ENCODE results near the gene MINDY2.
"Not testable (repeated sequence)": the region's sequence is repeated elsewhere in the genome, so short reads cannot be mapped to it uniquely, and the experiment has no call there.

Gene MINDY2

DNA sequence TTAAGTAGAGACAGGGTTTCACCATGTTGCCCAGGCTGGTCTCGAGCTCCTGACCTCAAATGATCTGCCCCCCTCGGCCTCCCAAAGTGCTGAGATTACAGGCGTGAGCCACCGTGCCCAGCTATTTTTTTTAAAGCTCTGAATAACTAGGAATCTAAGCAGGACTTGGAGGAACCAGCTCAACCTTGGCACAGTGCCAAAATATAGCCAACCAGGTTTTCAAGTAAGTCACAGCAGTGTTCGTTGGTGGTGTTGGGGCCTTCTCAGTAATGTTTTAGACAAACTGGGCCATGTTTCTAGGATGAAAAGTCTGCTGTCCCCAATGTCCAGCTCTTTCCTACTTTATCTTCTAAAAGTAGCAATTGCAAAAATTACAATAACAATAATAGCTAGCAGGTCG, 15.1 kb upstream of the MINDY2 start:
- peak; percentile 33 for DNase-seq

DNA sequence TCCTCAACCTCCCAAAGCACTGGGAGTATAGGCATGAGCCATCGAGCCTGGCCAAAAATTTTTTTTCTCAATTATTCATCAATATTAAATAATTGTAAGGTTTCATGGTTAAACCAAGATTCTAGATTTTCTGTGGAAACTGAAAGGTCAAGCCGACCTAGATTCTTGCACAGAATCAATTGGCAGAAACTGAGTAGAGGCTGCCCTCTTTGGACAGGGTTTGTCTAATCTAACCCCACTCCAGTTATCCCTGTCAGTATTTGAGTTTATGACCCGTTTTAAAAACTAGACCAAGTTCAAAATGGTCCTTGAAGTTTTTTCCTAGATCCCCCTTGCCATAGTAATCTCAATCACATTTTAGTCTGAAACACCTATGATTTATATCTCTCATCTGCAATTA, 13.0 kb upstream of the MINDY2 start:
- no peak for DNase-seq

DNA sequence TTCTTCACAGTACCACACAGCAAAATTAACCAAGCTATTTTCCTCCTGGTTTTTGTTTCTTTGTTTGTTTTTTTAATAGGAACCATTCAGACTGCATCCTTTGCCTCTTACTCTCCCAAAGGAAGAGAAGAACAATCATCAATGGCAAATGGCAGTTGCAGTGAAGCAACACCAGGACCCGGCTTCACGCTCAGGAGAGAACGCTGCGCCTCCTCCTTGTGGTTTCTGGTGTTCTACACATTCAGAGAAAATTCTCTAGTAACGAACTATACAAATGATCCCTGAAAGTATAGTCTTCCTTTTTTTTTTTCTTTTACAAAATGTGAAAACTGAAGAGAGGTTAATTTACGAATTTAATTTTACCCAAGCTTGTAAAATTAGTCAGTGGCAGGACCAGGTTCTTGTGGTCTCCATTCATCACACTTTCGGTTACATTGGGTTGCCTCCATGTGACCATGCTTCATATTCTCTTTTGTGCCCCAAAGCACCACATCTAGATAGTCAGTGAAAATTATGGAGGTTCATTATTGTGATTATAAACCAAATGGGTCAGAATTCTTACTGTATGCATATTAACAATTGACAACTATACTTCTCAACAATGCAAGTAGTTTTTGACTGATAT, 10.6 kb upstream of the MINDY2 start:
- DNase-seq, result no peak

GRCh38 chr15:58761010-58761388, 10.1 kb upstream of the MINDY2 start:
- no peak for DNase-seq

DNA sequence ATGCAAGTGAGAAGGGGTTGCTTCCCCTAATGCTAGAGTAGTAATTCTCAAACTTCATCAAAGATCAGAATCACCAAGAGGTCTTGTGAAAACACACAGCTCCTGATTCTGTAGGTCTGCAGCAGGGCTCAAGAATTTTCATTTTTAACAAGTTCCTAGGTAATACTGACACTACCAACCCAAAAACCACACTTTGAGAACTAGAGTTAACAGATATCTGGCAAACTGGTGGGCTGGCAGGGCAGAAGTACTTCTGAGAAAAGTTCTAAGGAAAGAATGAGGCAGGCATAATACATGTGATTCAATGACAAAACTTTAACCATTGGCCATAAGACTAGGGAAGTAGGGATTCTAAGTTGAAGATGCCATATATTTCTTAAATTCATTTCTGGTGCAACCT, 8.8 kb upstream of the MINDY2 start:
- no peak for DNase-seq

DNA sequence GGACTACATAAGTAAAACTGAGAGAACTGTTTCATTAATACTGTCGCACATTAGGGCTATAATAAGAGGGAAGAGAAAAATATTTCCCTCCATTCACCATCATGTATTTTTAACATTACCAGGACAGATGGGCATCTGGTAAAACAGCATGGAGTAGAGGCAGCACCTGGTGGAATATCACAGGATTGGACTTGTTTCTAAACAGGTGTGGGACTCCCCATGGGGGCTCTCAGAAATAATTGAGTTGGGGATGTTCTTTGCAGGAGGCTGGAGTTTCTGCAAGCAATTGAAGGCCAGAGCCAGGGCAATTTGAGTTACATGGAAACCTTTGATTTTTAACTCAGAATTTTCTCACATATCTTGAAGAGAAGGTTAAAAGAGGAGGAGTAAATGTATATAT, 8.4 kb upstream of the MINDY2 start:
- DNase-seq, result peak; percentile 95

DNA sequence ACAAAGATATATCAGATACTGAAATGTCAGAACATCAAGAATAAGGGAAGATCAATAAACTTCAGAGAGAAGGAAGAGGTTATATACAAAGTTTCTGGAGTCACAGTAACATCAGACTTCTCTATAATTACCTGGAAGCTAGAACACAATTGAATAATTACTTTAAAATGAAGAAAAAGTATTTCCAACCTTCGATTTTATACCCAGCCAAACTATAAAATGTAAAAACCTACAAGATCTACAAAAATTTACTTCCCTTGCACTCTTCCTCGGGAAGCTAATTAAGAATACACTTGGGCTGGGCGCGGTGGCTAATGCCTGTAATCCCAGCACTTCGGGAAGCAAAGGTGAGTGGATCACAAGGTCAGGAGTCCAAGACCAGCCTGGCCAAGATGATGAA, 6.6 kb upstream of the MINDY2 start:
- DNase-seq, result no peak

DNA sequence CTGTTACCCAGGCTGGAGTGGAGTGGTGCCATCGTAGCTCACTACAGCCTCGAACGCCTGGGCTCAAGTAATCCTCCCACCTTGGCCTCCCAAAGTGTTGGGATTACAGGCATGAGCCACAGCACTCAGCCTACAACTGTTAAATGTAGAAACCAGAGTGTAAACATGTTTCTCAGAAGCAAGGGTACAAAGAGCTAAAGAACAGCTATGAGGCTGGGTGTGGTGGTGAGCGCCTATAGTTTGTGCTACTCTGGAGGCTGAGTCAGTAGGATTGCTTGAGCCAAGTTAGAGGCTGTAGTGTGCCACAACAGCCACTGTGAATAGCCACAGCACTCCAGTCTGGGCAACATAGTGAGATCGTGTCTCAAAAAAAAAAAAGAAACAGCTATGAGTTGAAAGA, 4.8 kb upstream of the MINDY2 start:
- no peak for DNase-seq

DNA sequence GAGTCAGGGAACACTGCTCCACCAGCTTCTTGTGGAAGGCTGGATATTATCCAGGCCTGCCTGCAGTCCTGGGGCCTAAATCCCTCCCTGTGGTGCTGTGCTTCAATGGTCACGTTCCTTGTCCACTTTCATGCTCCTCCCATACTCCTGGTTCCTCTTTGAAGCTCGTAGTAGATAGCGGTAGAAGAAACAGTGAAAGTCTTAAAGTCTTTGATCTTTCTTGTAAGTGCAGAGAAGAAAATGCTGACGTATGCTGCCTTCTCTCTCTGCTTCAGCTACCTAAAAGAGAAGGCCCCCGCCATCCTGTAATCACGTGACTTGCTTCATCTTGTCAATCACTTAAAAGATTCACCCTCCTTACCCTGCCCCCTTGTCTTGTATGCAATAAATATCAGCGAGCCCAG, 2.5 kb upstream of the MINDY2 start:
- DNase-seq, result not testable (repeated sequence)

- DNase-seq, result no peak
Observed at GRCh38 chr15:58770519-58770856, 614 bp upstream of the MINDY2 start.

DNA sequence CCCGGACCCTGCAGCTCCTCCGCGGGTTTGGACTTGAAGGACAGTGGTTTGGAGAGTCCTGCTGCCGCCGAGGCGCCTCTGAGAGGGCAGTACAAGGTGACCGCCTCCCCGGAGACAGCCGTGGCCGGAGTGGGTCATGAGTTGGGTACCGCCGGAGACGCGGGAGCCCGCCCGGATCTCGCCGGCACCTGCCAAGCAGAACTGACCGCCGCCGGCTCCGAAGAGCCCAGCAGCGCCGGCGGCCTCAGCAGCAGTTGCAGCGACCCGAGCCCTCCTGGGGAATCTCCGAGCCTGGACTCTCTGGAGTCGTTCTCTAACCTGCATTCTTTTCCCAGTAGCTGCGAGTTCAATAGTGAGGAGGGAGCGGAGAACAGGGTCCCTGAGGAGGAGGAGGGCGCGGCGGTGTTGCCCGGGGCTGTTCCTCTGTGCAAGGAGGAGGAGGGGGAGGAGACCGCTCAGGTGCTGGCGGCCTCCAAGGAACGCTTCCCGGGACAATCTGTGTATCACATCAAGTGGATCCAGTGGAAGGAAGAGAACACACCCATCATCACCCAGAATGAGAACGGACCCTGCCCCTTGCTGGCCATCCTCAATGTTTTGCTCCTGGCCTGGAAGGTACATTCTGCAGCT, 634 bp downstream of the MINDY2 start:
- DNase-seq, result peak; percentile 59

GRCh38 chr15:58773024-58773423, 1.9 kb downstream of the MINDY2 start:
- no peak for DNase-seq

DNA sequence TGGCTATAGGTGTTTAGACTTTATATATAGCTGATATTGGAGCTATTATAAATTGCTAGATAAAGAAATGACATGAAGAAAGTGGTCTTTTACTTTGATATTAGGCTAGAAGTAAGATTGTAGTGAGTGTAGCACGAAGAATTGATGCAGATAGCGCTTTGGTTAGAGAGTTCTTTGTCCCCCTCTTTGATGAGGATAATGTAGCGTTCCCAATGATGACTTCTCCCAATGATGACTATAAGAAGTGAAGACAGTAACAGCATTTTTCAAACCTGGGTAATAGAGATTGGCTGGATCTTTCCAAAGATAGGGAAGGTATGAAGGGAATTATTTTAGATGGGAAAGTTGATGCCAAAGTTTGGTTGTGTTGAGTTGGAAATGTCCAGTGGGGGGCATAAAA, 4.3 kb downstream of the MINDY2 start:
- no peak for DNase-seq

DNA sequence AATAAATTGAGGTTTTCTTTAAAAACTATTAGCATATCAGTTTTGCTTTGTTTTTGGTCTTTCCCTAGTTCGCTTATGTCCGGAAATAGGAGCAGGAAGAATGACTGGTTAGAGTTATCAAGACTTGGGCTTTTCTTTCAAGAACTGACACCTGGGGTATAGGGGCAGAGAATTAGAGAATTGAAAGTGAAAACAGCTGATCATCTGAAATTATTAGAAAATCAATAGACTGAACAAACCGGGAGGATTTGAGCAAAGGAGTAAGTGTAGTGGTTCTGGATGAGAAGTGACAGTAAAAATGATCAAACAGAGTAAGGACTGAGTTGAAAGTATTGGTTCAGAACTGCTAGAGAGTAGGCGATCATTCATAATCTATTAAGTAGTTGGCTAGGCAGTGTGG, 6.0 kb downstream of the MINDY2 start:
- no peak for DNase-seq

GRCh38 chr15:58779554-58779953, 8.5 kb downstream of the MINDY2 start:
- DNase-seq, result no peak

DNA sequence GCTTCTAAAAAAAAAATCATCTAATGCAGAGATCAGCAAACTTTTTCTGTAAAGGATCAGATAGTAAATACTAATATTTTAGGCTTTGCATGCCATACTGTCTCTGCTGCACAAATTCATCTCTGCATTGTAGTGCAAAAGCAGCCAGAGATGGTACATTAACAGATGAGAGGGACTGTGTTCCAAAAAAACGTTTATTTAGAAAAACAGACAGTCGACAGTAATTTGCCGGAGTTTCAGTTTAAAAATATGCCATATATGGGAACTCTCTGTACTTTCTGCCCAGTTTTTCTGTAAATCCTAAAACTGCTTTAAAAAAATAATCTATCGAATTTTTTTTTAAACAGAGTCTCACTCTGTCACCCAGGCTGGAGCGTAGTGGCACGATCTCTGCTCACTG, 14.3 kb downstream of the MINDY2 start:
- DNase-seq, result no peak

DNA sequence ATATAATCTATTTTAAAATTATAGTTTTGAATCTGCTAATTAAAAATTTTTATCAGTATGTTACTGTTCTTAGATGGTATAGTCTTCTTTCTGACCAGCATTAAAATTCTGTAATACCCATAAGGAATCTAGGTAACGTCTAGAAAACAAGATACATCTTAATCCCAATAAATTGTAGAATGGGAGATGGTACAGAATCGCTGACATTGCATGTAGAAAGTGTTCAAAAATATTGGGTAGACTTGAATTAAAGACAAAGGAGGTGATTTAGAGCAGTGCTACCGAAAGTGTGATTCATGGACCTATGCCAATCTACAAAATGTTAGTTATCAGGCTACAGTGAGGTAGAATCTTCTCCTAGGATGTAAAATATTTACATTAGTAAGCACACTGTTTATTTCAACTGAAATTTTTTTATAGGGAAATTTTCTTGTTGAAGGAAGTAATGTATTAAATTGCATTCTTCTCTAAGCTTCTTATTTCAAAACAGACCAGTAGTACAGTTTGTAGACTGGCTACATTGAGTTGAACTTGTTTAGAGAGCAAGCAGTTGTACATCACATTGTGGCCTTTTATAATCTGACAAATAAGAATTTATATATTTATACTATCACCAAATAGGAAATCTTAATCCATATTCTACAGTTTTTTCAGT, 17.1 kb downstream of the MINDY2 start:
- no peak for DNase-seq

GRCh38 chr15:58793862-58794261, 22.8 kb downstream of the MINDY2 start:
- no peak for DNase-seq

- DNase-seq, result no peak
Observed at GRCh38 chr15:58795825-58796224, 24.7 kb downstream of the MINDY2 start.

DNA sequence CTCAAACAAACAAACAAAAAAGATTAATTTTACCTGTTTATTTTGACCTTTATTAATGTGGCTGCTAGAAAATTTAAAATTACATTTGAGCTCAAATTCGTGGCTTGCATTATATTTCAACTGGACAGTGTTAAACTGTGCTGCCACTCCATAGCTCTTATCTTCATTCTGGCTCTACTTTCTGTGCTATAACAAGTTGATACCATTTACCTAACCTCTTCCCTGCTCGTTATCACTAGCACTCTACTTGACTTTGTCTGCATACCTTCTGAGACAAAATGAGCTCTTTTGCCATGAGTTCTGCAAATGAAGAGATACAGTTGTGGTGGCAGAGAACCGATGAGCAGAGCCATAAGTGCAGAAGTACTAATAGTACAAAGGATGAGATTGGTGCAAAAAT, 26.4 kb downstream of the MINDY2 start:
- no peak for DNase-seq

DNA sequence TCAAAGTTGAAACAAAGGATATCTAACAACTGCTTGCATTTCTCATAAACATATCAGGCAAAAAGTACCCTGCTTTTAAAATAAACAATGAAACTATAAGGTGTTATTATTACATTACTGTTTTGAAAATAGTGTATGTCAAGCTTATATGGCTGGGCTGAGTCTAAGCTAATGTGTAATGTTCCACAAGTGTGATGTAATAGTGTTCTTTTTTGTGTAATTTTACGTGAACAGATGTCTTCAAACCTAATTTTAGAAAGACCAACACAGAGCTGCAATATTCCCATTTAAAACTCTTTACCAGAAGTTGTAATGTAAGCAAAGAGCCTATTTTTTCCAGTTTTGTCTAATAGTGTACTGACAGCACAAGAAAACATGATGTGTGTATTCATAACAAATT, 34.0 kb downstream of the MINDY2 start:
- DNase-seq, result no peak

- DNase-seq, result not testable (repeated sequence)
Observed at GRCh38 chr15:58823267-58823666, 52.2 kb downstream of the MINDY2 start.

DNA sequence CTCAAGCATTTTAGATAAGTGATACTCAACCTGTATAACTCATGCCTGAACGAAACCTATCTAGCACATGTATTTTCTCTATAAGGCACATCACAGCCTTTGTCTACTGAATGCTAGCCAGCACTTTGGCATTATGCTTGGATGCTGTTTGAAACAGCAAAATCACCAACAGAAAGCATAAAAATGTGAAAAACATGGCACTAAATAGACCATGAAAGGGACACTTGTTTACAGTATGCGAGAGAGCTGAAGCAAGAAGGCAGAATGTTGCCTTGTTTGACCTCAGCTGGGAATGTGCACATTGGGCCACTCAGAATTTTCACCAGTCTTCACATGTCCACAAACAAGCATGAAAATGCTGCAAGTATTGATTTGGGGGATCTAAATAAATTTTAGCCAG, 59.5 kb downstream of the MINDY2 start:
- DNase-seq, result no peak

DNA sequence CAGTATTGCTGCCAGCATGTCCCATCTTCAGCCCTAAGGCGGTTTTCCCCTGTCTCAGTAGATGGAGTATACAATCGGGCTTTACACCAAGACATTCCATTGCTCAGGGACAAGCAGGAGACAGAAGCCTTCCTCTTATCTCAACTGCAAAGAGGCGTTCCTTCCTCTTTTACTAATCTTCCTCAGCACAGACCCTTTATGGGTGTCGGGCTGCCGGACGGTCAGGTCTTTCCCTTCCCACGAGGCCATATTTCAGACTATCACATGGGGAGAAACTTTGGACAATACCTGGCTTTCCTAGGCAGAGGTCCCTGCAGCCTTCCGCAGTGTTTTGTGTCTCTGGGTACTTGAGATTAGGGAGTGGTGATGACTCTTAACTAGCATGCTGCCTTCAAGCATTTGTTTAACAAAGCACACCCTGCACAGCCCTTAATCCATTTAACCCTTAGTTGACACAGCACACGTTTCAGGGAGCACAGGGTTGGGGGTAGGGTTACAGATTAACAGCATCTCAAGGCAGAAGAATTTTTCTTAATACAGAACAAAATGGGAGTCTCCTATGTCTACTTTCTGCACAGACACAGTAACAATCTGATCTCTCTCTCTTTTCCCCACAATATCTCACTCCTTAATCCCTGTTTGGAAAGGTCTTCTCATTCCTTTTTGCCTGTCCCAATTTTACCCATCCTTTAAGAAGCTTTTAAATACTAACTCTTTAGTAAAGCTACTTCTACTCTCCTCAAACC, 62.8 kb downstream of the MINDY2 start:
- not testable (repeated sequence) for DNase-seq
